DND-41 (cell line): ENCODE measurements around the gene IGSF10.
"Not testable (repeated sequence)": the region's sequence is repeated elsewhere in the genome, so short reads cannot be mapped to it uniquely, and the experiment has no call there.

Source experiments
- ATAC-seq: fragments of 200-7000 bp; cut with Tn5 transposase; 3 replicates; pipeline ENCODE4 v1.9.1; 2021; ENCODE audit warnings: low read depth; ENCODE audit not compliant: insufficient read depth
- DNase-seq: peaks from one replicate; pipeline ENCODE4 v3.0.0-alpha.2; 2020
- H2AFZ ChIP-seq: 2 replicates; pipeline ENCODE4 v1.6.0; 2012; ENCODE audit warnings: low read depth, low read length
- H3K27ac ChIP-seq: 2 replicates; pipeline ENCODE4 v1.5.1; 2012; ENCODE audit warnings: low read length, inconsistent platforms
- H3K27me3 ChIP-seq: fragments of 200-600 bp; sonication (generic); 2 replicates; pipeline ENCODE4 v1.6.0; 2012; ENCODE audit warnings: low read length, mild to moderate bottlenecking, inconsistent platforms; ENCODE audit not compliant: insufficient read depth, poor library complexity
- H3K36me3 ChIP-seq: 2 replicates; pipeline ENCODE4 v1.5.1; 2012; ENCODE audit warnings: low read length, inconsistent platforms; ENCODE audit not compliant: insufficient read depth
- H3K4me1 ChIP-seq: 2 replicates; pipeline ENCODE4 v1.5.1; 2012; ENCODE audit warnings: mild to moderate bottlenecking, low read length; ENCODE audit not compliant: insufficient read depth
- H3K4me2 ChIP-seq: 2 replicates; pipeline ENCODE4 v1.6.0; 2012; ENCODE audit warnings: mild to moderate bottlenecking, moderate library complexity, low read length, inconsistent platforms; ENCODE audit not compliant: insufficient read depth
- H3K4me3 ChIP-seq, 2 experiments: fragments of 200-600 bp in 1 of 2; shearing (Covaris generic) in 1 of 2; 2 replicates each; pipeline ENCODE4 v1.5.1; 2012 to 2016; ENCODE audit warnings: inconsistent platforms in 2 of 2, low read length in 2 of 2, mild to moderate bottlenecking in 2 of 2, low read depth in 1 of 2, moderate library complexity in 1 of 2
- H3K79me2 ChIP-seq: 2 replicates; pipeline ENCODE4 v1.6.0; 2012; ENCODE audit warnings: low read length, inconsistent platforms; ENCODE audit not compliant: insufficient read depth
- H3K9ac ChIP-seq: 2 replicates; pipeline ENCODE4 v1.6.0; 2012; ENCODE audit warnings: low read depth, mild to moderate bottlenecking, inconsistent platforms, low read length, moderate library complexity
- H3K9me3 ChIP-seq: 2 replicates; pipeline ENCODE4 v1.5.1; 2012; ENCODE audit warnings: low read length, moderate library complexity, mild to moderate bottlenecking, inconsistent platforms; ENCODE audit not compliant: insufficient read depth, severe bottlenecking
- H4K20me1 ChIP-seq: 2 replicates; pipeline ENCODE4 v1.6.0; 2012; ENCODE audit warnings: low read length; ENCODE audit not compliant: insufficient read depth
- EZH2 ChIP-seq: IDR thresholded peaks from 3 replicates; pipeline ENCODE4 v1.6.1; 2012; ENCODE audit warnings: borderline replicate concordance, low read depth, mild to moderate bottlenecking, moderate library complexity, low read length, inconsistent platforms; ENCODE audit not compliant: severe bottlenecking
- TF ChIP-seq, protein P1 (sequence below): IDR thresholded peaks from 2 replicates; pipeline ENCODE4 v1.5.1; 2012; ENCODE audit warnings: borderline replicate concordance, low read length, moderate library complexity, mild to moderate bottlenecking; ENCODE audit not compliant: poor library complexity, severe bottlenecking; ENCODE audit errors: extremely low read depth

Gene IGSF10

GRCh38 chr3:151460774-151461450 is at the start of gene IGSF10:
IGSF10 (minus strand) TSS chr3:151461061; CDS start chr3:151458709, 2,352 bp downstream.
- peak within 1 kb of the TSS; percentile 27 to 63; a peak in 3 of 4 replicates for H3K4me3 ChIP-seq
- DNase-seq: peak; percentile 22
- H3K4me2 ChIP-seq: peak within 1 kb of the TSS; percentile 76

GRCh38 chr3:151509468-151510135 is 48.7 kb upstream of the IGSF10 start:
- not testable (repeated sequence) for H3K4me3 ChIP-seq, H3K36me3 ChIP-seq, H3K27me3 ChIP-seq, H3K4me1 ChIP-seq, H3K4me2 ChIP-seq, H3K9ac ChIP-seq, ATAC-seq, H3K9me3 ChIP-seq, H3K27ac ChIP-seq, H3K79me2 ChIP-seq, H4K20me1 ChIP-seq, H2AFZ ChIP-seq
- peak; percentile 9 for DNase-seq

More at GRCh38 chr3:151460774-151461450, at the start of gene IGSF10:
- Histone ChIP-seq H3K27me3 (no peaks in the 10 kb centered on the region), H3K9me3 (no peaks in the 10 kb centered on the region), H3K9ac (peak within 1 kb of the TSS; percentile 53), H3K4me1 (peaks cover 19% of the 10 kb centered on the region), H3K27ac (peak within 1 kb of the TSS; percentile 29; the same call in 1 of the 2 replicates), H4K20me1 (no peaks in the 10 kb centered on the region), H3K79me2 (no peaks in the 10 kb centered on the region), H3K36me3 (no peaks in the 10 kb centered on the region), H2AFZ (peak within 1 kb of the TSS; percentile 79)
- peak; percentile 77 for ATAC-seq
- TF ChIP-seq EZH2: peak; percentile 51
- TF ChIP-seq, protein P1, sequence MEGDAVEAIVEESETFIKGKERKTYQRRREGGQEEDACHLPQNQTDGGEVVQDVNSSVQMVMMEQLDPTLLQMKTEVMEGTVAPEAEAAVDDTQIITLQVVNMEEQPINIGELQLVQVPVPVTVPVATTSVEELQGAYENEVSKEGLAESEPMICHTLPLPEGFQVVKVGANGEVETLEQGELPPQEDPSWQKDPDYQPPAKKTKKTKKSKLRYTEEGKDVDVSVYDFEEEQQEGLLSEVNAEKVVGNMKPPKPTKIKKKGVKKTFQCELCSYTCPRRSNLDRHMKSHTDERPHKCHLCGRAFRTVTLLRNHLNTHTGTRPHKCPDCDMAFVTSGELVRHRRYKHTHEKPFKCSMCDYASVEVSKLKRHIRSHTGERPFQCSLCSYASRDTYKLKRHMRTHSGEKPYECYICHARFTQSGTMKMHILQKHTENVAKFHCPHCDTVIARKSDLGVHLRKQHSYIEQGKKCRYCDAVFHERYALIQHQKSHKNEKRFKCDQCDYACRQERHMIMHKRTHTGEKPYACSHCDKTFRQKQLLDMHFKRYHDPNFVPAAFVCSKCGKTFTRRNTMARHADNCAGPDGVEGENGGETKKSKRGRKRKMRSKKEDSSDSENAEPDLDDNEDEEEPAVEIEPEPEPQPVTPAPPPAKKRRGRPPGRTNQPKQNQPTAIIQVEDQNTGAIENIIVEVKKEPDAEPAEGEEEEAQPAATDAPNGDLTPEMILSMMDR: no peak

DNA sequence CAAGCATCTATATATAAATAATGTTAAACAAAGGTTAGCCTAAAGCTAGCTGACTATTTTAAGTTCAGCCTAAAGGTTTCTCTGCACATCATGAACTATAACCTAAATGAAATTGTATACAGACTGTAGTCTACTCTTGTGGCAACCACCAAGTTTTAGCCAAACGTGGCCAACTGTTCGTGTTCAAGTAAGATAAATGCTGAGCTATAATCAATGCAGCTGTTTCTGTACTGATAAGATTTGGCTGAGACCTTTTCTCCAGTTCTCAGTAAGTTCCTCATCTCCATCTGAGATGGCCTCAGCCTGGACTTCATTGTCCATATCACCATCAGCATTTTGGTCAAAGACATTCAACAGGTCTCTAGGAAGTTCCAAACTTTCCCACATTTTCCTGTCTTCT is 43.7 kb upstream of the IGSF10 start:
- Histone ChIP-seq H3K9ac (no peak overlapping the region), H3K4me1 (no peaks in the 10 kb centered on the region), H4K20me1 (no peaks in the 10 kb centered on the region), H3K79me2 (no peaks in the 10 kb centered on the region), H3K27me3 (no peaks in the 10 kb centered on the region), H3K36me3 (no peaks in the 10 kb centered on the region), H3K9me3 (no peaks in the 10 kb centered on the region), H3K4me2 (no peak overlapping the region), H3K27ac (no peak overlapping the region), H2AFZ (no peak overlapping the region), H3K4me3 (no peak overlapping the region)
- no peak for DNase-seq
- no peak for ATAC-seq
- TF ChIP-seq, protein P1: no peak
- TF ChIP-seq EZH2: no peak

GRCh38 chr3:151503074-151503473 is 42.2 kb upstream of the IGSF10 start:
- H3K36me3 ChIP-seq: no peaks in the 10 kb centered on the region
- no peak for ATAC-seq
- H3K27ac ChIP-seq: no peak overlapping the region
- no peak overlapping the region for H3K4me3 ChIP-seq
- no peak for TF ChIP-seq EZH2
- TF ChIP-seq, protein P1: no peak
- no peak overlapping the region for H3K9ac ChIP-seq
- H2AFZ ChIP-seq: no peak overlapping the region
- no peak for DNase-seq
- H3K4me1 ChIP-seq: no peaks in the 10 kb centered on the region
- no peaks in the 10 kb centered on the region for H3K27me3 ChIP-seq
- no peak overlapping the region for H3K4me2 ChIP-seq
- H3K79me2 ChIP-seq: no peaks in the 10 kb centered on the region
- H3K9me3 ChIP-seq: no peaks in the 10 kb centered on the region
- H4K20me1 ChIP-seq: no peaks in the 10 kb centered on the region
